Activated gamma-delta T cell treated with Interleukin-2 at 50 U/mL for 16 hours (primary cell): ENCODE data around the gene MTUS2.

ENCODE experiments used
- DNase-seq: peaks from one replicate; pipeline ENCODE4 v3.0.0-alpha.2; 2020

MTUS2 gene

DNA sequence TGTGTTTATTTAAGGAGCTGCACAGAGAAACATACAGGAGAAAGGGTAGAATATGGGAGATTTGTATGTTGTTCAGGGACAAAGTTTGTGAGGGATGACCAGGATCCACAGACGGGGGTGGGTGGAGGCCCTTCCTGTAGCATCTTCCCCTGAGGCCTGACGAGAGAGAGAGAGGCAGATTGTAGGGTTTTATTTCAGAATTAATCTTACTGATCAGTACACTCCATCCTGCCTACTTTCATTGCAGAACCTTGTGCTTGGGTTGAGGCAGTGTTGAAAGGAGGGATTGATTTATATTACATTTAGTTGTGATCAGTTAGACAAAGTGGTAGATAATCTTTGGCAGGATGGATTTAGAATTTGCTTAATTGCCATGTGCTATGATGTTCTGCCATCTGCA, 39.6 kb downstream of the MTUS2 start:
- no peak for DNase-seq

DNA sequence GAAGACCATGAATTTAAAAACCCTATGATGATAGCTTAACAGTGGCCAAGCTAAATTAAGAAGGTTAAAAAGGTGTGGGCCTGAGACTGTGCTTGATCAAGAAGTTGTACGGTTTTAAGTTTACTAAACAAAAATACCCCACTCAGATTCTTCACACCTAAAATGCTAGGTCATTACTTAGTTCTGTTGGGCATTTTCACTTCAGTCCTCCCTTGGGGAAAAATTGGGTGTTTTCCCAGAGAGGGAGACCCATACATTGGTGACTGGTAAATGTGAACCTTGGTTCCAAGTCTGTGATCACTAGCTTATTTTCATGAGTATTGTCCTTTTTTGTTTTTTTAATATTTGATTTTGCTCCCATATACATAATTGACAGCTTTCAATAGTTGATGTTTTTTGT, 44.4 kb downstream of the MTUS2 start:
- no peak for DNase-seq

DNA sequence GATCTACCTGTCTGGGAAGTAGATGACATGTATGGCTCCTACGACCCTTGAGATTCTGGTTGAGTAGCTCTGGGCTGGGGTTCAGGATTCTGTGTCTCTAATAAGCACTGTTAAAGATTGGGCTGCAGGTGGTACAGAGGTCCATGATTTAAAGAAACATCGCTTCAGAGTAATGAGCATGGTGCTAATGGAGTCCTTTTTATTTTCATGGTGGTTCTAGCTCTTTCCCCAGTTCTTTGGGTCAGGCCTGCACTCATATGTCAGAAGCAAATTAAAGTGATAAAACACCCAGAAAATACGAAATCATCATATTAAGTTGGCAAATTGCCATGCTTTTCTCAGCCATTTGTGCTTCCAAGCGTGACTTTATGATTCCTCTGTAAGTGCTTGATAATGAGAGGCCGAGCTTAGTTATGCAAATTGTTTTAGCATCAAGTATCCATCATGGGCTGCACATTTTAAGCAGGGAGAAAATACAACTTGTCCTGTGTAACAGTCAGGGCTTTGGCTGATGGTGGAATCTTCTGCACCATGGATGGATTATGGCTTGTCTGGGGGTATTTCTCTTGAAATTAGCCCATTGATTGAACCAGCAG, 45.1 kb downstream of the MTUS2 start:
- DNase-seq, result no peak

DNA sequence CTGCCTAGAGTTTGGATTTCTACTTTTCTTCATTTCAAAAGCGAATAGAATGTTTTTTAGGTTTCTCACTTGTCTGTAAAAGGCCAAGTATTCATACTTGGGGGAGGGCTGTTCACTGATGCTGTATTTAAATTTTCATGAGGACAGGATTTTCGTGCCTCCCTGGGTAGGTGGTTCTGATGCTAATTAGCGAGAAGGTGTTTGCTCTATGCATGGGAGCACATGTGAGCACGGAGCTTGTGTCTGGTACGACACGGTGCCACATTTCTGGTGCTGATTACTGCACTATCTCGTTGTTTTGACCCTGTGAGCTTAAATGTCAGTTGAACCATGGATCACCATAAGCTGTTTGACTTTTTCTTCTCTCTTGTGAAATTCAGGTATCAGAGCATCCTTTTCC, 45.8 kb downstream of the MTUS2 start:
- no peak for DNase-seq

DNA sequence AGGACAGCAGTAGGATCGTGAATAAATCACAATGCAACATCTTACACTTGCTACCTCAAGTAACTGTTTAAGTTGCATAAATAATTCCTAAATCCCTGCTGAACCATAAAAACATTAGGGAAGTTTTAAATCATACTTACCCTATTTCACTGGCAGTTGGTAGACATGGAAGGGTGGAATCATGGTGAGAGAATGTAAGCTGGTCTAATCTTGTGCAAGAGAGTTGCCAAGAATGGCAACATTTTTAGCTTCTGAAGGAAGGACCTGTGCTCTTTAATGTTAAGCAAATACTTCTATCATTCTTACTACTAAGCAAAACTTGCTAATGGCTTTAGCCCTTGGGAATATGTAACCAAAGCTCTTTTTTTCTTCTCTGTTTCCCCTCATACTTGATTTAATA, 46.8 kb downstream of the MTUS2 start:
- no peak for DNase-seq

DNA sequence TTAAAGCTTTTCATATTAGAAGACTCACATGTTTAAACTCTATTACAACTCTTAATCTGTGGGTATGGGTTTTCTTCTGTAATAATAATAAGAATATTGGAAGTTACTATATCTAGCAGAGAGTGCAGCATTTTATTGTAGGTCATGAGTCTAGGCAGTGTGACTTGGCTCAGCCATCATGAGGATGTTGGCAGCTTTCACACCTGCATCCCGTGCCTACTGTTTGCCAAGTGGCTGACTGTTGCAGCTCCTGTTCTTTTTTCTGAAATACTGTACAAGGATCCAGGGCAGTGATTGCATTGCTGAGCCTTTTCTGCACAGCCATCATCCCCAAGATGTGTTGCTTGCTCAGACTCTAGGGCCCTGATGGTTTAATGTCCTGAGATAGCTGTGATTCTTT, 47.4 kb downstream of the MTUS2 start:
- DNase-seq, result no peak

DNA sequence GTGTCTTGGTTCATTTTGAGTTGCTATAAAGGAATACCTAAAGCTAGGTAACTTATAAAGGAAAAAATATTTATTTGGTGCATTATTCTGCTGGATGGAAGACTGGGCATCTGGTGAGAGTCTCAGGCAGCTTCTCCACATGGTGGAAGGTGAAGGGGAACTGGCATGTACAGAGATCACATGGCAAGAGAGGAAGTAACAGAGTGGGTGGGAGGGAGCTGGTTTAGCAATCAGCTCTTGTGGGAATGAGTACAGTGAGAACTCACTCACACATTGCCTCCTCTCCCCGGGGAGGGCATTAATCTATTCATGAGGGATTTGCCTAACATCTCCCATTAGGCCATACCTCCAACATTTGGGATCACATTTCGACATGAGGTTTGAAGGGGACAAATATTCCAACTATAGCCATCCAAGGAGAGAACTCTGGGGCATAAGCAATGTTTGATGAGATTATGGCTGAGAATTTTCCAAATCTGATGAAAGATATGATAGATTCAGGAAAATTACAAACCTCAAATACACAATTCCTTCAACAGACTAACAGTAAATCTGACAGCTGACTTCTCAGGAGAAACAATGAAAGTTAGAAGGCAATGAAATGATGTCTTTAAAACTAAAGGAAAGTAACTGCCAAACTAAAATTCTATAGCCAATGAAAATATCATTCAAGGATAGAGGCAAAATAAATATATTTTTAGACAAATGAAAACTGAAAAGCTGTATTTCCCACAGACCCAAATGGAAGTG, 52.5 kb downstream of the MTUS2 start:
- DNase-seq, result no peak

DNA sequence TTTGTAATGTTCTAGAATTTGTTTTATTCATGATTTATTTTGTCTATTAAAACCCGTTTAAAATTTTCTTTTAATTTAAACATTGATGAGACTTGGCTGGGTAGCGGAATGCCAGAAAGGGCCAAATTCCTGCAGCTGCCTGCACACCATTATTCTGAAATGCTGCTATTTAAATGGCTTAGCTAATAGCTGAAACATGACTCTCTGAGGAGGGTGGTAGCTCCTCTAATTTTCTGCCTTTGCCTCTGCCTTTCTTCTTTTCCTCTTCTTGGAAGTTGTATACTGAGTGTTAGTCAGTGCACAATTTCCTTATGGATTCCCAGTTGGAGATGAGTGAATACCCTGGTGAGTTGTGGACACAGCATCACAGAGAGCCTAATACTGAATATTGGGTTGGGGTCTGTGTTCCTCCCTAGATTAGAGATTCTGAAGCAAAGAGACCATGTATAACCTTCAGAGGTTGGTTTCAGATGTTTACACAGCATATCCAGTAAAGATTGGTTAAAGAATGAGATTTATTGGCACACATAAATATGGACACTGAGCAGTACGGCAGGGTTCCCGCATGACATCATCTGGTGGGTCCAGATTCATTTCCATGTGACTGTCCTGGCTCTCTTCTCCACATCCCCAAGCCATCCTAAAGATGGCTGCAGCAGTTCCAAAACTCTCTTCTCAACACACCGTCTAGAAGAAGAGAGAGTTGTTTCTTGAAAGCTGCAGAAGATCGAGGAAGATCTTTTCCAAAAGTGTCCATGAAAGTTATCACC, 55.9 kb downstream of the MTUS2 start:
- DNase-seq, result no peak

DNA sequence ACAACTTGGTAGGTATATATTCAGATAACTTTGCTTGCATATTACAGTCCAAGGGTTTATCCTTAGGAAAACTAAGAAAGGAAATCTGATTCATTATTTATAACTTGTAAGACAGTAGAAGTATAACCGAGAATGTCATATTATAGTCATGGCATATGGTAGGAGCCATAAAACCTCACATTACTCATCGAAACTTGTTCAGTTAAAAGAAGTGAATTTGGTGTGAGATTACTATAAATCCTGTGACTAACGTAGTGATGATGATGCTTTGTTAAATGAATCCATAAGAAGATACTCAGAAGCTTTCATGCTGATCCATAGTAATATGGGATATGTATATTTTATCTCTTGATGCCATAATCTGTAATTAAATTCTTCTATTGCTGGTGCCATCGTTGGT, 57.3 kb downstream of the MTUS2 start:
- DNase-seq, result no peak

DNA sequence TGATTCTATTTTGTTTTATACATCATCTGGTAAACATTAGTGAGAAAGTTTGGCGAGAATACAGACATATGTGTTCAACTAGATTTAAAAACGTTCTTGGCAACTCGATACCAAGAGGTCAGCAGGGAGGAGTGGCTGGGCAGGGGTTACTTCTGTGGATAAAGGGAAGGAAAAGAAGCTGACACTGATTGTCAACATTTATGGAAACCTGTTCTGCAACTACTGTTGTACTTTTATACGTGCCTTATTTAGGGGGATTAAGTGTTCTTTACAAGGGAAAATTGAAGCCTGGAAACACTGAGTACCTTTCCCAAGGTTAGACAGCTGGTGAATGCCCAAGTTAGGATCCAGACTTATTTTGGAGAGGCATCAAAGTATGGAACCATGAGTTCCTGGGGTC, 65.0 kb downstream of the MTUS2 start:
- no peak for DNase-seq

DNA sequence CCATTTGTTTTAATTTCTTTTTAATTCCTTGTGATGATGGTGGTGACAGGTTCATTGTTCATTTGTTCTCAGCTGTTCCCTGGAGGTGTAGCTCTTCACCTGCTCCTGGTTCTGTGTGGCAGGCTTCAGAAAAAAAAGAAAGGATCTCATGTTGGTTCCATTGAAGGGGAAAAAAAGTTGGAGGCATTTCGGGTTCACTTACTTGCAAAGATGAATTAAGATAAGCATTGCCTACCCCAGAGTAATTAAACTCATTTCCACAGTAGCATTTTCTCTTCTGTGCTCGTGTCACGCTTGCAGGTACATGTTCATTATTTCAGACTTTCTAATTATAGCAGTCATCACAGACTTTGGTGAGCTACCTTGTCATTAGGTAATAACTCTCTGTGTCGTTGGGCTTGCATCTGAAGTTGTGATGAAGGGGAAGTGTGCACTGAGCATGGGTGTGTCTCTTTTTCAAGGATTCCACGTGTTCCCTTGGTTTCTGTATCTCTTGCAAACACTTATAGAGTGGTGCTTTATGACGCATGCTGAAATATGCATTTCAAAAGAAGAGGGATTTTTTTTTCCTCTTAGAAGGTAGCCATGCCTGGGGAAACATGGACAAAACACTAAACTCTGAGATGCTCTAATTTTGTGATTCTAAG, 69.1 kb downstream of the MTUS2 start:
- DNase-seq, result no peak

DNA sequence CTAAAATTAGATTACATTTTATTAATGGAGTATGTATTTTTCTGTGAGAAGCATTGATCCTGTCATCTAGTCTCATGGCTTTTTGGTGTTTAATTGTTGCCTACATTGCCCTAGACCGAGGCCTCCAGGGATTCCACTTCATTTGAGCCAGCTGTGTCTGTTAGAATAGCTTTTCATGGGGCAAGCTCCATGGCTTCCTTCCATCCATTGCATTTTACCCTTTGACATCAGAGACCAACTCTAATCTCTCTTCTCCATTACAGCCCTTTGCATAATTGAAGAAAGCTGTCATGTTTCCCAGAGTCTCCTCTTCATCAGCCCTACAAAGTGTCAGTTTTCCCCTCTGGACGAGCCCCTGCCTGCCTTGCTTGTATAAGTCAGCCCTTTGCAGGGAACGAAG, 70.6 kb downstream of the MTUS2 start:
- no peak for DNase-seq

DNA sequence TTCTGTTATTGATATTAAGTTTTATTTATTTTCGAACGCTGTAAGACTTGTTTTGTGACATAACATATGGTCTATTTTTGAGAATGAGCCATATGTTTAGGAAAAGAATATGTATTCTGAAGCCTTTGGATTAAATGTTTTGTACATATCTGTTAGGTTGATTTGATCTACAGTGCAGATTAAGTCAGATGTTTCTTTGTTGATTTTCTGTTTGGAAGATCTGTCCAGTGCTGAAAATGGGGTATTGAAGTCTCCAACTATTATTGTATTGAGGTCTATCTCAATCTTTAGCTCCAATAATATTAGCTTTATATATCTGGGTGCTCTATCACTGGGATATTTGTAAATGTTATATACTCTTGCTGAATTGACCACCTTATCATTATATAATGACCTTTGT, 97.9 kb downstream of the MTUS2 start:
- no peak for DNase-seq

DNA sequence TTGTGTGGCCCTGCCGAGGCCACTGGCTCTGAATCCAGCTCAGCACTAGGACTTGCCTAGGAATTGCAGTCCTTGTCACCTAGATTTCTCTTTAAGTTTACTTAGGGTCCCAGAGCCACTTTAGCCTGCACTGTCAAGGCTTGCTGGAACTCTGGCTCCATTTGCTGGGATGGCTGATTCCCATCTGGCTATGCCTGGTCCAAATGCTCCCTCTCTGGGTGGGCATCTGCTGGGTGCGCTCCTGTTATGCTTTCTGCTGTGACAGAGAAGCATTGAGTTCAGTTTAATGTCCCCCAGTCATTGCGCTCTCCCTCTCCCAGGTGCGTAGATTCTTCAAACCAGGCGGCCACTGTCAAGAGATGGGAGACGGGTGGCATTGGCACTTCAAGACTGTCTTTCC, 102.2 kb downstream of the MTUS2 start:
- no peak for DNase-seq

DNA sequence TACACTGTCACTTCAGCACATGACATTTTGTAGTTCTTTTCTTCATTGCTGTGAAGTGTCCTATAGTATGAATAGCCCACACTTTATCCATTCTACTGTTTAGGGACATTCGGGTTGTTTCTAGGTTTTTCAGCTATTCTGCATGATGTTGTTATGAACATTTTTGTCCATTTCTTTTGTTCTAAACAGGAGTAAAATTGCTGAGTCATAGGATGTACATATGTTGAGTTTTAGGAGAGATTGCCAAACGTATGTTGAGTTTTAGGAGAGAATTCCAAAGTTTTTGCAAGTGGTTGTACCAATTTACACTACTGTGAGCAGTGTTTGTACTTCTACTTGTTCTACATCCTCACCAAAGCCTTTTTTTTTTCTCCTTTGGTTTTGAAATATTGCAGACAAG, 115.0 kb downstream of the MTUS2 start:
- DNase-seq, result no peak

DNA sequence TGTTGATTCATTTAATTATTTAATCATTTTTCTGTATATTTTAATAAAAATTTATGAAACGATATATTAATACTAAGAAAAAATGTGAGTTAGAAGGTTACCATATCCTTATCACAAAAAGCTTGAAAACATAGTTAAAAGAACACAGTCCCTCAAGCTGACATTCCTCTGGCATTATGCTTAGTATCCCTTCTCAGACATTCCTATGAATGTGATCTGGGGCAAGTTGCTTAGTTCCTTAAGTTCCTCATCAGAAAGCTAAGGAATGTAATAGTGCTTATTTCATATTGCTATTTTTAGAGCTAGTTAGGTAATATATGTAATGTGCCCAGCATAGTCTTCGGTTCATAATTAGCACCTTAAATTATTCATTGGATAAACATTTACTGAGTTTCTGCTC, 122.8 kb downstream of the MTUS2 start:
- DNase-seq, result no peak

DNA sequence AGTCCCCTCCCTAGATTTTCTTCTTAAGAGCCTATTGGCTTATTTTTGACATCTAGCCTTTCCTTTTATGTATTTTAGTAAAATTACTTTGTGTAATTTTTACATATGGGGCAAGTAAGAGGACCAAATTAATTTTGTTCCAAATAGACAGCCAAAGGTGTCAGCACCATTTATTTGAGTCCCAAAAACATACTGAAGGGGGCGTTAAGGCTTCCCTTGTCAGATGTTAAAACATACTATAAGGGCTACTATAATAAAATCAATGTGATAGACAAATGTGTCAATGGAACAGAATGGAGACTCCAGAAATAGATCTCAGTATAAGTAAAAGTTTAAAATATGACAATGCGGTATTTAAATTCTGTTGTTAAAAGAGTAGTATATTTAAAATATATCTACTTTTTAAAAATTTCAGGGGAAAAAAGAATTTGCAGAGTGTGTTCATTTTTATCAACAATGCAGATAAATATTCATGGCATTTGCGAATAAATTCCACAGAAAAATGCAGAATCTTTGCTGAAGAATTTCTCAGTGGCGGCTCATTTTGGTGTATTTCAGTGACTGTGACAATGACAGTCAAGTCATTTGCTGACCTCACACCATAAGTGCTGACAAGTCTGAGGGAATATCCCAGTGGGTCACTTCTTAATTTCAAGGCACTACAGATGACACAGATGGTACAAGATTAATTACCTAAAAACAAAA, 133.7 kb downstream of the MTUS2 start:
- DNase-seq, result no peak

DNA sequence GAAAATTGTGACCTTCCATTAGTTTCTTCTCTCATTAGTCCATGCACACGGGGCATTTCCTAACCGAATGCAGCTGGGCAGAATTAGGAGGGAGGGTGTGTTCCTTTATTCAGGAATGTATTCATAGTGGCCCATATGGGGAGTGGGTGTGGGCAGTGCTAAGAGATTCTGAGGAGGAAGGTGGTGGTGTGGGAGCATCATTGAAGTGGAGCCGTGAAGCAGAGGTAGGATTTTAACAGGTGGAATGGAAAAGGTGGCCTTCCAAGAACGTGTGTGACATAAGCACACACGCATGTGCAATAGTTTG, 134.2 kb downstream of the MTUS2 start:
- DNase-seq, result no peak

DNA sequence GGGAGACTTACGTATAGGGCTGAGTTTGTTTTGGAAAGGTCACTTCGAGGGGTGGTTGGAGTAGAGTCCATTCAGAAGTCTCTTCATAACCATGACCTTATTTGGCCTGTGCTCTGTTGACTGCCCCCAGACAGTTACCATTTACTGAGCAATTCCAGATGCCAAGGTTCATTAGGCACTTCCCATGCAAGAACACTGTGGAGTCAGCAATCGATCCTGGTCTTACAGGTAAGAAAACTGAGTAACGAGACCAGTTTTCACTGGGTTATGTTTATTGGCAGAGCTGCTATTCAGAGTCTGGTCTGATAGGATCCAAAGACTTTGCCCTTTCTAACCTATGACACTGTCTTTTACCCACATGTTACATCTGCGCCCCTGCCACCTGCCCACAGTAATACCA, 134.7 kb downstream of the MTUS2 start:
- no peak for DNase-seq

DNA sequence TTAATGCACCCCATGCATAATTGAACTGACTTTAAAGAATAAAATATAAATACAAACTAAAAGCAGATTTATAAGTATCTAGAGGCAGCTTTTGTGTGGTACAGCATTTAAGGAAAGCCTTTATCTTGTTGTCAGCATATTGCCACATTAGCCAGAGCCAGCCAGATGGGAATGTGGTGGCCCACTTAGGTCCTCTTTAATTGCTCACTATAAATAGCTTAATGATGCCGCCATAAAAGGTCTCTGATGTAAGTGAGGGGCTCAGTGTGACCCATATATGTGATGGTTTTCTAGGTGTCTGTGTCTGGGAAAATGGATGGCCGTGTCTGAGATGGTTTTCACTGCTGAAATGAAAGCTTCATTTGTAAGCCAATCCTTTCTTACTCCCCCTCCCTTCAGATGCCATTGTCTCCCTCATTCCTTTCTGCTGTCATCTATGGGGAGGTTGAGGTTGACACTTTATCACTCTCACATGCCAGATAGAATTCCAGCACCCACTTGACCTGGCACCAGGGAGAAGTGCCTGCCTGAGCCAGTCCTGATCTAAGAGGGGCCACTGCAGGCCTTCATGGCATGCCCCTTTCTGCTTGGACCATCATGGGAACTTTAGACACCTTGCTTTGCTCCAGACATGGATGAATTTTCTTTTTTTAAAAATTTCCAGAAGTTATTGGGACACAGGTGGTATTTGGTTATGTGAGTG, 135.3 kb downstream of the MTUS2 start:
- DNase-seq, result no peak

DNA sequence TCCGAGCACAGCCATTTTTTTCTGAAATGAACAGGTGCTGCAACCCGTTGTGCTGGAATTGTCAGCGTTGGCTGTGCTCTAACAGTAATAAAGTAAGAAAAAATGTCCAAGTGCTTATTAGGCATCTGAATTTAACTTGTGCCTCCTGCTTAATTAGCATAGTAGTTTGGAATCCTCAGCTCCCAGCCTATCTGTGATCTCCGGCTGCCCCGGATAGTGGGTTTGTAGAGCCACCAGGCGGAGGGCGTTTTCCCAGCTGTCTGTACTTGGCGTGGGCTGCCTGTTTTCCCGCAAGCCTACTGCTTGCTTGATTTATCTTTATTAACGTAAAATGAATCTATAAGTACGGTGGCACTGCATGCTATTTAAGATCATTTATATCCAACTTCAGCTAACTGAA, 137.9 kb downstream of the MTUS2 start:
- DNase-seq, result no peak

DNA sequence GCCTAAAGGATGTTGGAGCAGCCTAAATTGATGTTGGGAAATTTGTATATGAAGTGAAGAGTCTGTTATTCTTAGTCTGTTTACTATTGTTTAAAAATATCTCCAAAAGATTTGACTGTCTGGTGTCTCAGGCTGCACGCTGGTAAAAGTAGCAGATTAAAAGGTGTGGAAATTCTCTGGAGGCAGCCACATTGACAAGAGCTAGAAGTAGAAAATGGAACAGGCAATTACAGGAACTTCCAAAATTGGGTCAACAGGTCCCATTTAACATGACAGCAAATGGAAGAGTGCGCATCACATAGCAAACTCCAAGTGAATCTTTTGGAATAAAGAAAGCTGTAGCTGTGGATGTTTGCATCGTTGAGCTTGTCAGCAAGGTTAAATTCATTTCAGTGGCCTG, 138.3 kb downstream of the MTUS2 start:
- no peak for DNase-seq

DNA sequence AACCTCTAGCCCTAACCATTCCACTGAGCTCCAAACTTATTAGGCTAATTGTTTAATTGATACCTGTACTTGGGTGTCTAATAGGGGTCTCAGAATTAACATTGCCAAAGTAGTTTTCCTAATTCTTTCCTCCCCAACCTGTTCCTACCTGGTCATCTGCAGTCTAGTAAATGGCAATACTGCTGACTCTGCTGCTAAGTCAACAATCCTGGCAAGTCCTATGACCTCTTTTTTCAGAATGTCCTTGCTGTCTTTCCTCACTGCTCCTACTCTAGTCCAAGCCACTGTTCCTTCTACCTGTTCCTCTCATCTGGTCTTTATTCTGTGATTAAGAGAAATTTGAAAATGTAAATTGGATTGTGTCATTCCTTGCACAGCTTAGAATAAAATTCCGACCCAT, 143.9 kb downstream of the MTUS2 start:
- no peak for DNase-seq
